Measurements from ENCODE around the gene PDPN.

DNA sequence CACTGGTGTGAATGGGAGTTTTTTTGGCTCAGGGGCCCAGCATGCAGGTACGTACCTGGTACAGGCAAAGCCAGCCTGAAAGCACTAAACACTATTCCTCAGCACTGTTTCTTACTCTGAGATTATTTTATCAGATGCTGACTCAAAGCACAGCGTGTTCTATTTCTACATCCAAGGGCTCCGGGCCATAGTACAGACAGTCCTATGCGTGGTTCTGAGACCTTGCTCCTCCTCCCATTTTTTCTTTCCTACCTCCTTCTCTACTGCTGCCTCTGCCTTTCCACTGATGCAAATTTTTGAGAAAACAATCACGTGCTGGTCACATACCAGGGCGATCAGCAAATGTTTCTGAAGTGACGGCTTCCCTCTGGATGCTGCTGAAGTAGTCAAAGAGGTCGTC is 36.3 kb downstream of the PDPN start:
- TF ChIP-seq POLR2AphosphoS5 (IDR thresholded peaks at IDR 0.05; ENCODE audit: low read depth, low read length) (no peak), POLR2A (IDR thresholded peaks at IDR 0.05; ENCODE audit: low read depth, low read length) (no peak)

Data from GM12892 (cell line).